IMR-90 (cell line): Measurements from ENCODE around the gene PPP2R1A. TPM values are rescaled to one million over a fixed set of nuclear protein-coding genes. Genes with fewer than 3 reads are reported as not detected.

Source experiments
- ATAC-seq: fragments of 200-7000 bp; cut with Tn5 transposase; 2 replicates; pipeline ENCODE4 v1.9.1; 2020; ENCODE audit warnings: low read depth, mild to moderate bottlenecking, moderate library complexity
- BruUV-seq: library from RNA; stranded (reverse); fragments of 400-500 nt; replicated peaks from 2 replicates; lab custom pipeline; 2021; lab: Mats Ljungman, UMichigan
- CTCF ChIA-PET: fragments of 300-600 bp; formaldehyde crosslinking; extraction: SDS; loops from one replicate; lab custom pipeline; 2021; ENCODE audit warnings: antibody characterized with exemption; lab: Yijun Ruan, JAX
- POLR2A ChIA-PET: fragments of 300-600 bp; sonication (Branson Sonifier 250); formaldehyde crosslinking; loops from one replicate; lab custom pipeline; 2022; ENCODE audit warnings: antibody characterized with exemption; ENCODE audit not compliant: unreplicated experiment; lab: Charles Lee
- DNase-seq: peaks from one replicate; pipeline ENCODE4 v3.0.0; 2013
- H2AFZ ChIP-seq: replicated peaks from 2 replicates; pipeline ENCODE3; 2013; ENCODE audit warnings: low read length, mild to moderate bottlenecking; ENCODE audit not compliant: poor library complexity
- H2AK5ac ChIP-seq: 2 replicates; pipeline ENCODE4 v1.6.1; 2013; ENCODE audit warnings: low read depth, low read length, inconsistent platforms
- H2AK9ac ChIP-seq: replicated peaks from 2 replicates; pipeline ENCODE3; 2013; ENCODE audit warnings: mild to moderate bottlenecking, low read depth, low read length, moderate library complexity; ENCODE audit not compliant: poor library complexity
- H2BK120ac ChIP-seq: 2 replicates; pipeline ENCODE4 v1.6.1; 2013; ENCODE audit warnings: low read depth, low read length, inconsistent platforms
- H2BK15ac ChIP-seq: 3 replicates; pipeline ENCODE4 v1.6.1; 2013; ENCODE audit warnings: low read depth, low read length, inconsistent platforms
- H2BK20ac ChIP-seq: 2 replicates; pipeline ENCODE4 v1.6.1; 2013; ENCODE audit warnings: low read depth, mild to moderate bottlenecking, inconsistent platforms, low read length, moderate library complexity
- H2BK5ac ChIP-seq: 2 replicates; pipeline ENCODE4 v1.6.1; 2013; ENCODE audit warnings: mild to moderate bottlenecking, low read depth, low read length, inconsistent platforms; ENCODE audit not compliant: poor library complexity, severe bottlenecking
- H3K14ac ChIP-seq: replicated peaks from 2 replicates; pipeline ENCODE4 v1.6.1; 2013; ENCODE audit warnings: low read depth, low read length, inconsistent platforms
- H3K18ac ChIP-seq: 2 replicates; pipeline ENCODE4 v1.6.1; 2013; ENCODE audit warnings: low read depth, low read length, control low read depth
- H3K23ac ChIP-seq: 2 replicates; pipeline ENCODE4 v1.6.1; 2013; ENCODE audit warnings: low read depth, low read length, inconsistent platforms
- H3K27ac ChIP-seq: 2 replicates; pipeline ENCODE4 v1.5.1; 2013; ENCODE audit warnings: mild to moderate bottlenecking, control low read depth, low read length; ENCODE audit not compliant: insufficient read depth
- H3K27me3 ChIP-seq: 2 replicates; pipeline ENCODE4 v1.6.1; 2013; ENCODE audit warnings: low read length; ENCODE audit not compliant: control insufficient read depth, insufficient read depth
- H3K36me3 ChIP-seq: 2 replicates; pipeline ENCODE4 v1.6.1; 2013; ENCODE audit warnings: low read length, mixed read lengths; ENCODE audit not compliant: control insufficient read depth, insufficient read depth
- H3K4ac ChIP-seq: 2 replicates; pipeline ENCODE4 v1.6.1; 2013; ENCODE audit warnings: low read depth, low read length, inconsistent platforms
- H3K4me1 ChIP-seq: 2 replicates; pipeline ENCODE4 v1.6.1; 2013; ENCODE audit warnings: low read length, mixed read lengths; ENCODE audit not compliant: control insufficient read depth, insufficient read depth
- H3K4me2 ChIP-seq: 2 replicates; pipeline ENCODE4 v1.6.1; 2013; ENCODE audit warnings: low read depth, mild to moderate bottlenecking, control low read depth, low read length, moderate library complexity
- H3K4me3 ChIP-seq: 2 replicates; pipeline ENCODE4 v1.5.1; 2013; ENCODE audit warnings: low read depth, mild to moderate bottlenecking, control low read depth, low read length, moderate library complexity; ENCODE audit not compliant: insufficient read depth
- H3K56ac ChIP-seq: 2 replicates; pipeline ENCODE4 v1.6.1; 2013; ENCODE audit warnings: low read length, inconsistent platforms; ENCODE audit not compliant: insufficient read depth; ENCODE audit errors: extremely low read depth
- H3K79me1 ChIP-seq, 2 experiments: 2 replicates each; pipeline ENCODE4 v1.6.1; 2013; ENCODE audit warnings: low read length in 2 of 2, inconsistent platforms in 1 of 2, low read depth in 1 of 2
- H3K9ac ChIP-seq: 2 replicates; pipeline ENCODE4 v1.6.1; 2013; ENCODE audit warnings: low read depth, low read length, control low read depth
- H3K9me1 ChIP-seq: 2 replicates; pipeline ENCODE4 v1.6.1; 2013; ENCODE audit warnings: low read length, inconsistent platforms; ENCODE audit not compliant: insufficient read depth
- H3K9me3 ChIP-seq: 2 replicates; pipeline ENCODE4 v1.6.1; 2013; ENCODE audit warnings: low read length; ENCODE audit not compliant: control insufficient read depth, insufficient read depth
- H4K20me1 ChIP-seq: 2 replicates; pipeline ENCODE4 v1.6.1; 2013; ENCODE audit warnings: low read length, inconsistent platforms; ENCODE audit not compliant: insufficient read depth
- H4K5ac ChIP-seq: 2 replicates; pipeline ENCODE4 v1.6.1; 2013; ENCODE audit warnings: mild to moderate bottlenecking, low read depth, low read length, control low read depth
- H4K8ac ChIP-seq, 2 experiments: 2 replicates each; pipeline ENCODE4 v1.6.1; 2013; ENCODE audit warnings: low read depth in 2 of 2, low read length in 2 of 2, control low read depth in 1 of 2, inconsistent platforms in 1 of 2
- H4K91ac ChIP-seq: 2 replicates; pipeline ENCODE4 v1.6.1; 2013; ENCODE audit warnings: low read depth, low read length, inconsistent platforms; ENCODE audit not compliant: insufficient read depth
- CHD1 ChIP-seq: IDR thresholded peaks from 2 replicates; pipeline ENCODE4 v1.6.1; 2012; ENCODE audit warnings: low read depth, low read length, improper control_type of control experiment
- WGBS, 2 experiments: methylation state at CpG; one replicate each; pipeline versions ENCODE4 v1.1.5 to v1.1.7; 2013; ENCODE audit warnings: missing lambda C conversion rate in 2 of 2; ENCODE audit not compliant: insufficient read length in 1 of 2; ENCODE audit errors: extremely low coverage in 2 of 2; 5-methylcytosine and 5-hydroxymethylcytosine counted together
- dilution Hi-C: fragments of 300-500 bp; cut with HindIII; formaldehyde crosslinking; loops from one replicate; pipeline ENCODE4 v1.14.3; 2018; ENCODE audit warnings: low sequenced_read_pairs; ENCODE audit not compliant: unreplicated experiment
- in situ Hi-C: fragments of 300-500 bp; cut with MboI; formaldehyde crosslinking; loops from 3 replicates; pipeline ENCODE4 v1.14.3; 2019; ENCODE audit warnings: low sequenced_read_pairs, inconsistent platforms, mixed read lengths
- intact Hi-C: fragments of 100-400 bp; cut with micrococcal nuclease; formaldehyde crosslinking; loops from 2 replicates; pipeline ENCODE4 v1.10.0; 2022
- polyA plus RNA-seq, 3 experiments: library from polyadenylated mRNA; depleted of rRNA; stranded (reverse); fragments of >200 nt; gene quantifications; 2 replicates each; pipeline ENCODE4 v1.2.3, GENCODE V29; 2012; ENCODE audit warnings: low replicate concordance in 1 of 3
- total RNA-seq: library from RNA; depleted of rRNA; stranded (reverse); fragments of >200 nt; gene quantifications from 2 replicates; pipeline ENCODE4 v1.2.3, GENCODE V29; 2012

PPP2R1A gene
- total and polyA plus RNA-seq, 2 of the 4 experiments (the other 2 are of a cell fraction): 173 to 250 TPM

DNA sequence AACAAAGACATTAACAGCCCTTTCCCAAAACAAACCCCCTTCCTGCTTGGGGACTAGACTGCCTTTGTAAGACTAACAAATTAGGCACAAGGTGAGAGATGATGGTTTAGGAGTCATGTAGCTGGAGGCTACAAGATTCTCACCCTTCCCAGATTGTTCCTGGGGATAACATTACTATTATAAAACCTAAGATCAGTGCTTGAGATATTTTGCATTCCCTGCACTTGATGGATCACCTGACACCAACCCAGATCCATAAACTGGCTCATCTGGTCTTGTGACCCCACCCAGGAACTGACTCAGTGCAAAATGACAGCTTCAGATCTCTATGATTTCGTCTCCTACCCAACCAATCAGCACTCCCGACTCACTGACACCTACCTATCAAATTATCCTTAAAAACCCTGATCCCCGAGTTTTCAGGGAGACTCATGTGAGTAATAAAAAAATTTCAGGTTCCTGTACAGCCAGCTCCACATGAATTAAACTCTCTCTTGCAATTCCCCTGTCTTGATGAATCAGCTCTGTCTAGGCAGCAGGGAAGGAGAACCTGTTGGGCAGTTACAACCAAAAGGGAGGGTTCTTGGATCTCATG is 47.8 kb upstream of the PPP2R1A start:
- Histone ChIP-seq H3K36me3 (no peaks in the 10 kb centered on the region), H4K5ac (no peak overlapping the region), H2AFZ (no peak overlapping the region), H2AK9ac (no peak overlapping the region), H4K91ac (no peak overlapping the region), H4K20me1 (no peaks in the 10 kb centered on the region), H2BK5ac (no peak overlapping the region), H3K14ac (no peak overlapping the region), H3K23ac (no peak overlapping the region), H3K4me1 (peaks cover 2% of the 10 kb centered on the region), H3K9me3 (peaks cover 7% of the 10 kb centered on the region), H4K8ac (no peak overlapping the region), H2AK5ac (no peak overlapping the region), H3K18ac (no peak overlapping the region), H3K79me1 (peaks cover 8 to 11% of the 10 kb centered on the region in 2 experiments; a peak in 3 of 4 replicates), H3K4me2 (no peak overlapping the region), H3K4ac (no peak overlapping the region), H3K9ac (no peak overlapping the region), H2BK20ac (no peak overlapping the region), H3K27me3 (no peaks in the 10 kb centered on the region), H3K27ac (no peak overlapping the region), H2BK120ac (no peak overlapping the region), H2BK15ac (no peak overlapping the region), H3K9me1 (no peaks in the 10 kb centered on the region), H3K4me3 (no peak overlapping the region), H3K56ac (no peak overlapping the region)
- DNase-seq: no peak
- POLR2A ChIA-PET: no interaction called here
- no CpG with 5 or more reads among the region's 3 CpGs for WGBS, 2 experiments
- CTCF ChIA-PET: no interaction called here
- no peak for ATAC-seq
- no TSS peak for BruUV-seq
- intact Hi-C loops (no loop called here), dilution Hi-C loops (no loop called here), in situ Hi-C loops (no loop called here)
- no peak for TF ChIP-seq CHD1
